ENCODE results near the gene THAP9. TPM values are rescaled to one million over a fixed set of nuclear protein-coding genes. Genes with fewer than 3 reads are reported as not detected.

The THAP9 gene
- polyA plus RNA-seq, 1 of the 3 experiments (the other 2 are of a cell fraction) = 1.5 TPM

DNA sequence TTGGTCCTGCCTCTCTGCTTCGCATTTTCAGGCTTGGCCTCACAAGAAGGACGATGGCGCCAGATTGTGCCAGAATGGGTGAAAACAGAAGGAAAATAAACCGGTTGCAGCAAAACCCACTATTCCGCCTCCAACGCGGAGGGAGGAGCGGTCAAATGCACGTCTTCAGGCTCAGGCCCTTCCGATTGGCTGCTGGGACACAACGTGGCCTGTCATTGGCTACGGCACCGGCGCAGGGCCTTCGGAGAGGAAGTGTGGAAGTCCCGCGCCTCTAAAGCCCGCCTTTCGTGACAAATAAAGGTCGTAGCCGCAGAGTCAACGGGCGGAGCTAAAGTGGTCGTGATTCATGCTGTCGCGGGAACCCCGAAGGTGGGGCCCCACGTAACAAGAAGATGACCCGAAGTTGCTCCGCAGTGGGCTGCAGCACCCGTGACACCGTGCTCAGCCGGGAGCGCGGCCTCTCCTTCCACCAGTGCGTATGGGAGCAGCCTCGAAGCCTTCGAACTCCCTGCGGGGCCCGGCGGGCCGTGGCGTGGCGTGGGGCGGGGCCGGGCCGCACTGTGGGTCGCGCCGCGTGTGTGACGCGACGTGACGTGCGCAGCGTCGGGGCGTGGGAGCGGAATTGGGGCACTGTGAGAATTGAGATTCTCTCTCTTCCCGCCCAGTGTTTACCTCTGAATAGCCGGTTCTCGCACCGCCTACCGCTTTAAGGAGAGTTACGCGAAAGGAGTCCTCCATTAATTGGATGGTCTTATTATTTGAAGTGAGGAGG lies at the start of gene THAP9 (continued):
- peak; percentile 62 for TF ChIP-seq MXI1 (IDR thresholded peaks at IDR 0.05; ENCODE audit: low read depth, low read length)
- TF ChIP-seq SIN3A (IDR thresholded peaks at IDR 0.05; ENCODE audit: borderline replicate concordance, low read depth, low read length) = peak; percentile 30; the same call in 1 of the 2 replicates
- TF ChIP-seq GABPA (IDR thresholded peaks at IDR 0.05; ENCODE audit: low read depth) = peak; percentile 76
- TF ChIP-seq NRF1 (IDR thresholded peaks at IDR 0.05; ENCODE audit: low read depth, low read length) = peak; percentile 51
- TF ChIP-seq RFX5 (IDR thresholded peaks at IDR 0.05; ENCODE audit: low read length) = peak; percentile 87
- peak; percentile 65 for TF ChIP-seq ELF1 (IDR thresholded peaks at IDR 0.05)

- no peak overlapping the region for H2AFZ ChIP-seq (ENCODE audit: low read depth)
- peaks cover 24% of the 10 kb centered on the region for H3F3A ChIP-seq (replicated peaks; ENCODE audit: insufficient read depth)
- no peaks in the 10 kb centered on the region for H3K9me3 ChIP-seq
- ChIA-PET CTCF (interaction anchor here (0.6 to 3.5 kb wide), 10 partner anchors 8 to 433 kb away, joined by 3 to 24 read pairs (median 3); partner anchors contain the start of gene COQ2), POLR2A (no interaction called here)
- H3K36me3 ChIP-seq (replicated peaks in 1 of 2; ENCODE audit: control insufficient read depth in 1 of 2, insufficient read depth in 2 of 2, low read length in 1 of 2) = peaks cover 83 to 92% of the 10 kb centered on the region in 2 experiments
- no peaks in the 10 kb centered on the region for H3K4me1 ChIP-seq (ENCODE audit: control insufficient read depth in 1 of 2, insufficient read depth in 2 of 2, low read depth in 1 of 2, low read length in 1 of 2)
- peaks cover 69% of the 10 kb centered on the region for H3K79me2 ChIP-seq (ENCODE audit: insufficient read depth)
- H4K20me1 ChIP-seq (ENCODE audit: insufficient read depth) = peaks cover 6% of the 10 kb centered on the region; the same call in 1 of the 2 replicates
- no peak overlapping the region for H3K4me3 ChIP-seq (ENCODE audit: low read depth in 2 of 2, low read length in 1 of 2)
- no peak for TF ChIP-seq SIN3A (IDR thresholded peaks at IDR 0.05; ENCODE audit: borderline replicate concordance, low read depth, low read length)
- TF ChIP-seq REST (IDR thresholded peaks at IDR 0.05; ENCODE audit: low read depth, low read length) = no peak
- no peak for TF ChIP-seq FOXM1 (IDR thresholded peaks at IDR 0.05; ENCODE audit: low read depth)
- TF ChIP-seq POLR2AphosphoS5 (IDR thresholded peaks at IDR 0.05; ENCODE audit: low read depth, low read length) = no peak
- no peak for TF ChIP-seq JUND (IDR thresholded peaks at IDR 0.05)
- TF ChIP-seq, protein P1, sequence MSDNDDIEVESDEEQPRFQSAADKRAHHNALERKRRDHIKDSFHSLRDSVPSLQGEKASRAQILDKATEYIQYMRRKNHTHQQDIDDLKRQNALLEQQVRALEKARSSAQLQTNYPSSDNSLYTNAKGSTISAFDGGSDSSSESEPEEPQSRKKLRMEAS (IDR thresholded peaks at IDR 0.05; ENCODE audit: low read depth) = no peak
- TF ChIP-seq, protein P2, sequence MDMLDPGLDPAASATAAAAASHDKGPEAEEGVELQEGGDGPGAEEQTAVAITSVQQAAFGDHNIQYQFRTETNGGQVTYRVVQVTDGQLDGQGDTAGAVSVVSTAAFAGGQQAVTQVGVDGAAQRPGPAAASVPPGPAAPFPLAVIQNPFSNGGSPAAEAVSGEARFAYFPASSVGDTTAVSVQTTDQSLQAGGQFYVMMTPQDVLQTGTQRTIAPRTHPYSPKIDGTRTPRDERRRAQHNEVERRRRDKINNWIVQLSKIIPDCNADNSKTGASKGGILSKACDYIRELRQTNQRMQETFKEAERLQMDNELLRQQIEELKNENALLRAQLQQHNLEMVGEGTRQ (IDR thresholded peaks at IDR 0.05; ENCODE audit: borderline replicate concordance, low read depth, low read length) = no peak
- TF ChIP-seq IRF3 (IDR thresholded peaks at IDR 0.05; ENCODE audit: low read depth, low read length) = no peak
- TF ChIP-seq FOXJ3 (CRISPR knock-in tag; IDR thresholded peaks at IDR 0.05) = no peak
- TF ChIP-seq MEF2A (IDR thresholded peaks at IDR 0.05; ENCODE audit: borderline replicate concordance, low read depth) = no peak
- no peak for TF ChIP-seq SMC3 (IDR thresholded peaks at IDR 0.05; ENCODE audit: low read depth, low read length)
- no peak for TF ChIP-seq YY1 (IDR thresholded peaks at IDR 0.05; ENCODE audit: low read depth)
- TF ChIP-seq RXRA (IDR thresholded peaks at IDR 0.05; ENCODE audit: borderline replicate concordance, low read depth) = no peak
- TF ChIP-seq TEAD4 (IDR thresholded peaks at IDR 0.05; ENCODE audit: borderline replicate concordance, insufficient read depth) = no peak
- TF ChIP-seq EZH2phosphoT487 (IDR thresholded peaks at IDR 0.05; ENCODE audit: borderline replicate concordance, low read depth) = no peak
- no peak for TF ChIP-seq ELF1 (IDR thresholded peaks at IDR 0.05)
- no peak for TF ChIP-seq PBX3 (IDR thresholded peaks at IDR 0.05)
- TF ChIP-seq NRF1 (IDR thresholded peaks at IDR 0.05; ENCODE audit: low read depth, low read length) = no peak
- no peak for TF ChIP-seq USF1 (IDR thresholded peaks at IDR 0.05; ENCODE audit: borderline replicate concordance, low read depth)
- TF ChIP-seq TCF12 (IDR thresholded peaks at IDR 0.05) = no peak
- no peak for DNase-seq
- no peak overlapping the region for H3K27ac ChIP-seq (ENCODE audit: low read depth in 2 of 2, low read length in 1 of 2)
- no peaks in the 10 kb centered on the region for H3K27me3 ChIP-seq (ENCODE audit: insufficient read depth)
- no peak overlapping the region for H3K9ac ChIP-seq
- 100% methylated on average over 2 of the region's 2 CpGs for WGBS (ENCODE audit: low lambda C conversion rate)
- H3K4me2 ChIP-seq = no peak overlapping the region
- no peaks in the 10 kb centered on the region for H3K9me2 ChIP-seq
Observed at GRCh38 chr4:82851318-82851717, 49.2 kb upstream of the THAP9 start.

Measured in SK-N-SH (cell line).